GM19452 (cell line): ENCODE measurements around the gene CEP112.
"Not testable (repeated sequence)": the region's sequence is repeated elsewhere in the genome, so short reads cannot be mapped to it uniquely, and the experiment has no call there.

Experiments
- ATAC-seq: cut with Tn5 transposase; IDR thresholded peaks from one replicate; pipeline ENCODE4 v1.9.1; 2021; ENCODE audit not compliant: unreplicated experiment

Gene CEP112

GRCh38 chr17:65749479-65749878 lies 442.5 kb downstream of the CEP112 start:
- ATAC-seq = no peak

- ATAC-seq = no peak
Observed at GRCh38 chr17:65745241-65745640, 446.7 kb downstream of the CEP112 start.

GRCh38 chr17:65743308-65743655 lies 448.7 kb downstream of the CEP112 start:
- ATAC-seq = no peak

- ATAC-seq = no peak
Observed at GRCh38 chr17:65742403-65743307, 449.3 kb downstream of the CEP112 start.

GRCh38 chr17:65741710-65742109 lies 450.2 kb downstream of the CEP112 start:
- no peak for ATAC-seq

GRCh38 chr17:65739034-65739433 lies 452.9 kb downstream of the CEP112 start:
- no peak for ATAC-seq

- no peak for ATAC-seq
Observed at GRCh38 chr17:65737451-65737850, 454.5 kb downstream of the CEP112 start.

GRCh38 chr17:65733314-65733713 lies 458.6 kb downstream of the CEP112 start:
- no peak for ATAC-seq

- not testable (repeated sequence) for ATAC-seq
Observed at GRCh38 chr17:65732667-65733066, 459.3 kb downstream of the CEP112 start.

GRCh38 chr17:65730711-65731169 lies 461.2 kb downstream of the CEP112 start:
- ATAC-seq = no peak

GRCh38 chr17:65729207-65729606 lies 462.7 kb downstream of the CEP112 start:
- no peak for ATAC-seq

GRCh38 chr17:65727832-65728231 lies 464.1 kb downstream of the CEP112 start:
- ATAC-seq = no peak

- ATAC-seq = no peak
Observed at GRCh38 chr17:65727246-65727645, 464.7 kb downstream of the CEP112 start.

- ATAC-seq = no peak
Observed at GRCh38 chr17:65723431-65724151, 468.3 kb downstream of the CEP112 start.

GRCh38 chr17:65718601-65719000 lies 473.3 kb downstream of the CEP112 start:
- no peak for ATAC-seq

GRCh38 chr17:65712383-65713267 lies 479.3 kb downstream of the CEP112 start:
- ATAC-seq = no peak

GRCh38 chr17:65711671-65712276 lies 480.2 kb downstream of the CEP112 start:
- ATAC-seq = no peak

GRCh38 chr17:65707780-65708179 lies 484.2 kb downstream of the CEP112 start:
- no peak for ATAC-seq

- no peak for ATAC-seq
Observed at GRCh38 chr17:65704731-65705130, 487.2 kb downstream of the CEP112 start.

GRCh38 chr17:65703891-65704290 lies 488.0 kb downstream of the CEP112 start:
- no peak for ATAC-seq

- no peak for ATAC-seq
Observed at GRCh38 chr17:65699459-65699858, 492.5 kb downstream of the CEP112 start.
